Hematopoietic multipotent progenitor cell treated with erythropoietin and hydrocortisone succinate and interleukin-3 and kit ligand, for 8 days (in vitro differentiated cells): ENCODE measurements around the gene IER3.

Experiments
- DNase-seq: peaks from one replicate; pipeline ENCODE4 v3.0.0-alpha.2; 2015

The IER3 gene, protein sequence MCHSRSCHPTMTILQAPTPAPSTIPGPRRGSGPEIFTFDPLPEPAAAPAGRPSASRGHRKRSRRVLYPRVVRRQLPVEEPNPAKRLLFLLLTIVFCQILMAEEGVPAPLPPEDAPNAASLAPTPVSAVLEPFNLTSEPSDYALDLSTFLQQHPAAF

GRCh38 chr6:30744054-30744805 lies at the start of gene IER3:
Gene IER3 (minus strand): TSS chr6:30744547. CDS start chr6:30744518, 29 bp downstream.
- DNase-seq = peak; percentile 94

GRCh38 chr6:30793521-30794194 lies 49.3 kb upstream of the IER3 start:
- no peak for DNase-seq

DNA sequence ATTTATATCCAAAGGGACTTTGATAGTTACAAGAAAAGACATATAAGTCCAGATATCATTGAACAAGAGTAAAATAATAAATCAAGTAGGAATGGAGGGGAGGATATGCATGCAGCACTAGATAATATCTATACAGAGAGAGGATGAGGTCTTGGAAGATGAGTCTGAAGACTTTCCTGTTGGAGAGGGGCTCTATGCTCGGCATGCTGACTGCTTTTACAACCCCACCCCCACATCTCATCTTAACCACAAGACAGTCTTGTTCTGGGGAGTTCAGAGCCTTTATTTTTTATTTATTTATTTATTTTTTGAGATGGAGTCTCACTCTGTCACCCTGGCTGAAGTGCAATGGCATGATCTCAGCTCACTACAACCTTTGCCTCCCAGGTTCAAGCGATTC lies 48.4 kb upstream of the IER3 start:
- DNase-seq = no peak

- DNase-seq = no peak
Observed at GRCh38 chr6:30790724-30791383, 46.5 kb upstream of the IER3 start.

GRCh38 chr6:30789606-30790005 lies 45.3 kb upstream of the IER3 start:
- DNase-seq = no peak

GRCh38 chr6:30787954-30788353 lies 43.6 kb upstream of the IER3 start:
- peak; percentile 35 for DNase-seq

DNA sequence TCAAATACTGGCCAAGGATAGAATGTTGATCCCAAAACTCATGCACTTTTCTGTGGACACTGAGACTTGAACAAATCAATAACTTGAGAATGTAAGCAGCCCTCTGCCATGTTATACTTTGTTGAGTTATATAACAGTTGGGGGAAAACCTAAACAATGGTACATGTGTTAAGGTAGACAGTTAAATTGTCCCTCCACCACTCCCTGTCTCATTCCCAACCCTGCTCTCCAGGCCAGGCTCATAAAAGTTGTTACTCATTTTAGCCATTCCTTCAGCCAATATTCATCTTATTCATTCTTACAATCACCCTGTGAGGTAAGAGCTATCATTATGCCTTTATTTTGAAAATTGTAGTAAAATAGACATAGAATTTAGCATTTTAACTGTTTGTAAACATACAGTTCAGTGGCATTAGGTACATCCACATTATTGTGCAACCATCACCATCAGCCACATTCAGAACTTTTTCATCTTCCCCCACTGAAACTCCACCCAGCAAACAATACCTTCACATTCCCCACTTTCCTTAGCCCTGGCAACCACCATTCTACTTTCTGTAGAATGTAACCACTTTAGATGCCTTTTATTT lies 38.2 kb upstream of the IER3 start:
- DNase-seq = no peak

DNA sequence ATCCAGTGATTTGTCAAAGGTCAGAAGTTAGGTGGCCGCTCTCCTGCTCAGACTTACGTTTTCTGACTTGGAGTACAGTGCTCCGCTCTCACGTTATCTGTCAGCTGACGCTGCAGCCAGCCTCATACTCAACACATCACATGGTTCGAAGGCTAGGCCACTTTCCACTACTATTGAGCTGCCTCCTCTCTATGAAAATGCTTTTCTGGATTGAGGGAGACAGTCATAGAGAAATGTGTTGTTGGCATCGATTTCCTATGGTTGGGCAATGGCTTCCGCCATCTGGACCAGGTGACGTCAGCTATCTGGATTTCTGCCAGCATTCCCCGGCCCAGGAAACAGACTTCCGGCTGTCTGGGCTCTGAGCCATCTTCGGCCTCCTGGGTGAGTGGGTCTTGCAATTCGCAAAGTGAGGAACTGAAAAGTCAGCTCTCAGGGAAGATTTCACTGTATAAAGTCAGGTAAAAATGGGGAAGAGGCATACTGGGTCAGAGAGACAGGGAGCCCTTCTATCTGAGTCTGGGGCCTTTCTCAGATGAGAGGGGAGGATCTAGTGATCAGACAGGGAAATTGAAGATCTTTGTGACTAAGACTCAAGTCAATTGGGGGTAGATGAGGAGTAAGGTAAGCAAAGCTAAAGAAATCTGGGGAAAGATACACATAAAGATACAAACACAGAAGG lies 37.5 kb upstream of the IER3 start:
- peak; percentile 84 for DNase-seq

GRCh38 chr6:30781395-30781742 lies 37.0 kb upstream of the IER3 start:
- no peak for DNase-seq

DNA sequence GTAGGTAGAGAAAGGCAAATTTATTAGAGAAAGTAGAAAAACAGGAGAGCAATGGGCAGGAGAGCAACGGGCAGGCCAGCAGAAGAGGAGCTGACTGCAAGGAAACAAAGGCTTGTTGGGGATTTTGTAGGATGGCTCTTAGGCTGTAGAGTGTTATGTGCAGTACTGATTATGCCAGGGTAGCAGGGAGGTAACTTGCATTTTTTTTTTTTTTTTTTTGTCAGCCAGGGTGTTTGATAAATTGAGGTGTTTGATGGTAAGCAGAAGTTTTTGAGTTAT lies 36.2 kb upstream of the IER3 start:
- DNase-seq = no peak

- no peak for DNase-seq
Observed at GRCh38 chr6:30779850-30780641, 35.7 kb upstream of the IER3 start.

DNA sequence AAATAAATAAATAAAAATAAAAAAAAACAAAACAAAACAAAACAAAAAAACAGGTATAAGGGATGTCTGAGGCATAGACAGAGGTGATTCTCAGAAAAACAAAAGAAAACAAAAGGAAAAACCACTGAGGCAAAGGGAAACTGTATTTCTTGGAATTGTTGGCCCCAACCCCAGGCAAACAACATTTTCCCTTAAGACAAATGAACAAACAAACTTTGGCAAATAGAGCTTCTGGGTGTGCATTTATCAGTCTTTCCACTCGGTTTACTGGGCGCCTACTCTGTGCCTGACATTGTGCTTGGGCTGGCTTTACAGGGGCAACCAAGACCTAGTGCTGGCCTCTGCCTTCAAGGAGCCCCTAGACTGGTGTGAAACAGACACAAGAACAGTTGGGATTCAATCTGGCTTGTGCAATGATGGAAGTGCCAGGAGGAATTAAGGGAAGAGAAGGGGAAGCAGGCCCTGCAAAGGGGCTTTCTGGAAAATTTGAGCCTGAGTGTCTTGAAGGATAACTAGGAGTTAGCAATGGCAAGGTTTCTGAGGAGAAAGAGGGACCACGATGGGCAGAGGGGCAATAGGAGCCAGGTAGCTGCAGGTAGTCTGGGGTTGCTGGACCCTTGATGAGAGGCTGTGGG lies 33.8 kb upstream of the IER3 start:
- no peak for DNase-seq

DNA sequence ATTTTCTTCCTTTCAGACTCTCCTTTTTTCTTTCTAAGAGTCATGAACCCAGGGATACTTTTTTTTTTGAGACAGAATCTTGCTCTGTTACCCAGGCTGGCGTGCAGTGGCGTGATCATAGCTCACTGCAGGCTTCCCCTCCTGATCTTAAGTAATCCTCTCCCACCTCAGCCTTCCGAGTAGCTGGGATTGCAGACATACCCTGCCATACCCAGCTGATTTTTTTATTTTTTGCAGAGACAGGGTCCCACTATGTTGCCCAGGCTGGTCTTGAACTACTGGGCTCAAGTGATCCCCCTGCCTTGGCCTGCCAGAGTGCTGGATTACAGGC lies 32.8 kb upstream of the IER3 start:
- DNase-seq = no peak

DNA sequence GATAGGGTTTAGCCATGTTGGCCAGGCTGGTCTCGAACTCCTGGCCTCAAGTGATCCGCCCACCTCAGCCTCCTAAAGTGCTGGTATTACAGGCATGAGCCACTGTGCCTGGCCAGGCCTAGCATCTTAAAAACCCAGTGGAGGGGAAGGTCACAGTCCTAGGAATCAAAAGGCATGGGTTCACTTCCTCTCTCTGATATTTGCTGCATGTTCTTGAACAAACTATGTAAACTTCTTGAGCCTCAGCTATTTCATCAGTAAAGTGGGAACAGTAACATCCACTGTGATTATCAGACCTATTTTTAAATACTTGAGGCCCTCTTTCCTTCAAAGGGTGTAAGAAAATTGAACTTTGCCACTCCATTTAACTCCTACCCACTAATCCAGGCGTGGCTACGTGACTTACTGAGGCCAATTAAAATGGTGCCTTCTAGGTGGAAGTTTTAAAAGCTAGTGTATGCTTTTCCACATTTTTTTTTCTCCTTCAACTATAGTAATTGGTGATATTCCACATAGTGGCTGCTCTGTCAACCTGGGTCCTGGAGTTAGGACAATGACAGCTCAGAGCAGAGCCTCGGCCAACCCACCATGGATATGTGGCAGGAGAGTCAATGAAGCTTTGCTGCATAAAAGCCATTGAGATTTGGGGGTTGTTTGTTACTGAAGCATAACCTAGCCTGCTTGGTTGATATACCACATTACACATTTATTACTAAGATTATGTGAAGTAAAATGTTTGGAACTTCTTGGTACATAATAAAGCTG lies 32.2 kb upstream of the IER3 start:
- DNase-seq = no peak

DNA sequence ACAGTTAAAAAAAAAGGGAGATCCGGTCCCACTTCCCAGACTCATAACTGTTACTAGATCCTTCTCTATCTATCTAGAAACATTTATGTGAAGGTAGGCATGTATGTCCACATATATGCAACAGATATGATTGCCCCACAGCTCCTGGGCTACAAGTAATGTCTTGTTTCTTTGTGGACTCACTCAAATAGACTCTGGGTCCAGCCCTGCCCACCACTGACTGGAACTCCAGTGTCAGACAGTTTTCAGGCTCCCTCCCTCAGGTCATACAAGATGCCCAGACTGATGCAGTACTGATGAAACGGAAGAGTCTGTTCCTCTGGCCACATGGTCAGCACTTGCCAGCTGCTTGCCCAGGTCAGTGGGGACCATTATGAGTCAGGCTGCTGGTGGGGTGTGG lies 30.8 kb upstream of the IER3 start:
- no peak for DNase-seq

- no peak for DNase-seq
Observed at GRCh38 chr6:30774701-30775100, 30.4 kb upstream of the IER3 start.

DNA sequence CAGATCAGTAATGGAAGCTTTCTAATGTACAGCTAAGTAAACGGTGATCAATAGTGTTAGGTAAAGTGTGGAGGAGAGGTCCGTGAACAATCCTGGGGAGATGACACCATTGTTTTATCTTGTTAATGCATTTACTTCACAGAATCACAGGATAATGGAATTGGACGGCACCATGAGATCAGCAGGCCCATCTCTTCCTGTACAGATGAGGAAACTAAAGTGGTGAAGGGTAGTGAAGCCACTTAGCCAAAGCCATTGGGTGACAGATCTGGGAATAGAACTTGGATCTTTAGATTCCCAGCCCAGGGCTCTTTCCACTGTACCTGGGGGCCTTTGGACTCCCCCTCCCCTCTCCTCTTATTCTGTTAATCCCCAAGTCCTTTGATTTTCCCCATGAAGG lies 26.2 kb upstream of the IER3 start:
- DNase-seq = no peak

DNA sequence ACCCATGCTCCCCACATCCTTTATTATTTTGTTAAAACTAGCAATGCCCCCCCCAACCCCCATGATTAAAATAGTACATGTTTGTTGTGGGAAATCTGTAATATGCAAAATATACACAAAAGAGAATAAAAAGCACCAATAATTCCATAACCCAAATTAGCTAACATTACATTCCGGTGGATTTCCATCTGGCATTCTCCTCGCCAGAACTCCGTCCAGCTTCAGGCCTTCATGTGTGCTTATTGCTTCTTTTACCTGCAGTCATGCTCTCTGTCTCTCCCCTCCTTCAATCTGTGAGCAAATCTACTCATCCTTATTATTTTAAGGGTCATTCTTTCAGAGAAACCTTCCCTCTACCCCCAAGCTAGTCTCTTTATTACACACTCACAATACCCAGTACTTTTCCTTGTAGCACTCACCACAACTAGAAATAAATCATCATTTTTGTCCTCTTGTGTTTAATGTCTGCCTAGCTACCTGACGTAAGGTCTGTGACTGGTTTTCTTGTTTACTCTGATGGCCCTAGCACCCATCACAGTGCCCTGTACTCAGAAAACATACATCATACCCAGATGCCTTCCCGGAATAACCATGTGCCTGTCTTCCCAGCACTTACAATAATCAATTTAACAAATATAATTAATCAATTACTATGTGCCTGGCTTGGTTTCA lies 25.6 kb upstream of the IER3 start:
- DNase-seq = no peak

DNA sequence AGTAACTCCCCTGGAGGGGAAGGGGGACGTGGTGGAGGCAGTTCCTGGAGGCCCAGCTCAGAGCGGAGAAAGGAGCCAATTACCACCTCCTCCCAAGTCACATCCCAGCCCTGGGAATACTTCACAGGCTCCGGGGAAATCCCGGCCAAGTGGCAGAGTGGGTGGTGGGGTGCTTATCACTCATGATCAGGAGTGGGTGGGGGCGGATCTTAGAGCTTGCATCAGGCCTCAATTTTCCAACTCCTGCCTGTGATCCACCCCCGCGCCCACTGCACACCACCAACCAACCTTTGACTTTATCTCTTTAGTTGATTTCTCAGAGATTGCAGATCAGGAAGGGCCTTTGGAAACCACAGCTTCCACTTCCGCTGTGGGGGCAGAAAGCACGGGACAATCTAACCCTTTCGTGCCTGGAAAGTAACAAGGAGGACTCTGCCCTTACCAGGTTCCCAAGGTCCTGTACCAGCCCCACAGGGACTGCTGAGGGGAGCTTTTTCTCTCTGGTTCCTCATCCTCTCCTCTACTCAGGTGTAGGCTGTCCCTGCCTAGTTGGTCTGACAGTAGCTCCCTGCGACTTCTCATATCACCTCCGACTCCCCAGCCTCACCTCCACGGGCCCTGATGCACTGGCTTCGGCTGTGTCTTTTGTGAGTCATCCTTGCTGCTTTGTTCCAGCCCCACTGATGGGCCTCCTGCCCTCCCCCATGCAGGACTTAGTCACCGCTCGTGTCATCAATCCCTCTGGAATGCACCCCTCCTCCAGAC lies 24.9 kb upstream of the IER3 start:
- DNase-seq = peak; percentile 51

DNA sequence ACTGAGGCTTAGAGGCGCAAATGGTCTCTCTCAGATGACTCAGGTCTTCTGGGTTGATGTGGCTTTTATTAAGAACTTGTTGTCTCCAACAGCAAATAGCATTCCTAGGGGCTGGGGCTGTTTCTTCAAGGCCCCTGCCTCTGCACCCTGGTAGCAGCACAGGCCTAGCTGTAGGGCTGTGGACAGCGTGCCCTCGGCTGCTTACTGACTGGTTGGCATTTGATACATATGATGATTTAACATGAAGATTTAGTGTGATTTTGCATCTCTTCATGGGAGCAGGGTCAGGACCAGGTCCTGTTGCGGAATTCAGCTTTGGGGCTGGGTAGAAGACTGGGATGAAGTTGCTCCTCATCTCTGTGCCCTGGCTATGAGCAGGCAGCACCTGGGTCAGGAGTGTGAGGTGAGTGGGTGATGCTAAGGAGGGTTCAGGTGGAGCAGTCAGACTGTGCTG lies 24.3 kb upstream of the IER3 start:
- DNase-seq = no peak
